Transverse colon (tissue), 4 donors: Measurements from ENCODE around the gene KCNS1. TPM values are rescaled to one million over a fixed set of nuclear protein-coding genes. Genes with fewer than 3 reads are reported as not detected.

Source experiments
- DNase-seq: peaks from one replicate; pipeline ENCODE4 v3.0.0-alpha.2; 2019
- H3K27ac ChIP-seq, 4 donors: fragments of 200-600 bp; sonication (generic); 2 replicates each; pipeline ENCODE4 v1.5.1; 2016 to 2018; ENCODE audit warnings: inconsistent platforms in 4 of 4
- H3K27me3 ChIP-seq: fragments of 200-600 bp; sonication (generic); 2 replicates; pipeline ENCODE4 v1.5.1; 2017; ENCODE audit warnings: inconsistent platforms
- H3K36me3 ChIP-seq, 4 donors: fragments of 200-600 bp; sonication (generic); 2 replicates each; pipeline ENCODE4 v1.5.1; 2017 to 2019; ENCODE audit warnings: inconsistent platforms in 4 of 4
- H3K4me1 ChIP-seq, 4 donors: fragments of 200-600 bp; sonication (generic); 2 replicates each; pipeline ENCODE4 v1.5.1; 2017 to 2020; ENCODE audit warnings: inconsistent platforms in 4 of 4
- H3K4me3 ChIP-seq, 4 donors: fragments of 200-600 bp; sonication (generic); 1 replicate in 1 of 4; 2 replicates in 3 of 4; pipeline versions ENCODE4 v1.5.1 to v1.6.1; 2017 to 2019; ENCODE audit warnings: inconsistent platforms in 4 of 4
- H3K9me3 ChIP-seq, 2 donors: fragments of 200-600 bp; sonication (generic); 2 replicates each; pipeline ENCODE4 v1.5.1; 2017 to 2019; ENCODE audit warnings: inconsistent platforms in 2 of 2
- EP300 ChIP-seq: sonication (generic); formaldehyde crosslinking; IDR thresholded peaks from one replicate; pipeline ENCODE4 v1.6.1; 2017; ENCODE audit warnings: antibody characterized with exemption, low read depth
- POLR2A ChIP-seq: fragments of 450-650 bp; IDR thresholded peaks from one replicate; pipeline ENCODE4 v1.6.1; 2016; ENCODE audit warnings: antibody characterized with exemption, mild to moderate bottlenecking, moderate library complexity
- POLR2AphosphoS5 ChIP-seq, 3 donors: sonication (generic); formaldehyde crosslinking; IDR thresholded peaks; one replicate each; pipeline ENCODE4 v1.6.1; 2016; ENCODE audit warnings: antibody characterized with exemption in 3 of 3
- WGBS, 2 donors: methylation state at CpG; one replicate each; pipeline ENCODE4 v1.1.5; 2018; ENCODE audit warnings: low coverage in 1 of 2; 5-methylcytosine and 5-hydroxymethylcytosine counted together
- in situ Hi-C, 4 donors: fragments of 200-750 bp; cut with MboI; loops; one replicate each; pipeline versions ENCODE4 v1.15.0 to v1.15.1; 2017; ENCODE audit warnings: low sequenced_read_pairs in 3 of 4, low pct_ligation_motif_present in 1 of 4, low pct_unique_long_range_greater_than_20kb in 1 of 4
- intact Hi-C: fragments of 100-400 bp; cut with DNase I; formaldehyde crosslinking; loops from one replicate; pipeline ENCODE4 v1.15.1; 2023; ENCODE audit warnings: low total_unique reads
- total RNA-seq, 4 donors: library from RNA; depleted of rRNA; stranded (reverse); fragments of >200 nt; gene quantifications; one replicate each; pipeline ENCODE4 v1.1.0, GENCODE V29; 2016
- TF ChIP-seq, protein P1 (sequence below), 5 experiments: fragments of 200-600 bp in 3 of 5; fragments of 450-650 bp in 2 of 5; sonication (generic) in 3 of 5; IDR thresholded peaks; 1 replicate in 2 of 5; 2 replicates in 3 of 5; pipeline ENCODE4 v1.5.1; 2016 to 2017; ENCODE audit warnings: antibody characterized with exemption in 5 of 5, inconsistent platforms in 3 of 5, mild to moderate bottlenecking in 2 of 5, moderate library complexity in 1 of 5

The KCNS1 gene
- total RNA-seq, 4 donors from 2014 or later, result 0.55 to 0.64 TPM; not detected in 2

DNA sequence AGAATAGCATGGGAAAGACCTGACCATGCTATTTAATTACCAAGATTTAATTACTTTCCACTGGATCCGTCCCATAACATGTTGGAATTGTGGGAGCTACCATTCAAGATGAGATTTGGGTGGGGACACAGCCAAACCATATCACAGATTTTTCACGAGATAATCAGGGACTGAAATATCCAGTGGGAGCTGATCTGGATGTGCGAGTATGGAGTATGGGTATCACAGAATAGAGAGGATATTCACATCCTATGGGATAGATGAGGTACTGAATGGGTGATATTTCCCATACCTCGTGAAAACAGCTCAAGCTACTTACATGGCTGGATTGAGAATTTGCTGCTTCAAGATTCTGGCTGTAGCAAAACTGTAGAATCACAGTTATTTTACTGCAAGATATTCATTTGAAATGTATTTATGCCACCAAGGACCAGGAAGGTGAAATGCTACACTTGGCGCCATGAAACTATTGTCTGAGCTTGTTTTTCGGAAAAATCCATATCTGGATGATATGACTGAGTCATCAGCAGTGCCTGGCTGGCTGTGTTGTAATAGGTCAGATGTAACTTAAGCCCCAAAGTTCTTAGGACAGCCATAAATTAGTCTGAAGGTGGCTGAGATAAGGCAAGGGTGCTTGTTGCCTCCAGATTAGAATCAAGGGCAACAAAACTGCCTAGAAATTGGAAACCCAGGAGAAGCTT, 29.8 kb downstream of the KCNS1 start:
- Histone ChIP-seq H3K36me3 (peaks cover 0 to 13% (median 3%) of the 10 kb centered on the region in 4 donors), H3K27ac (no peak overlapping the region), H3K4me1 (no peaks in the 10 kb centered on the region), H3K4me3 (no peak overlapping the region), H3K27me3 (no peaks in the 10 kb centered on the region), H3K9me3 (no peaks in the 10 kb centered on the region)
- in situ Hi-C loops, result no loop called here
- 98 to 100% methylated on average over 3 to 6 of the region's 6 CpGs for WGBS, 2 donors
- intact Hi-C loops, result no loop called here
- DNase-seq, result no peak
- TF ChIP-seq POLR2A (no peak), POLR2AphosphoS5 (IDR thresholded peaks at IDR 0.05) (no peak)

DNA sequence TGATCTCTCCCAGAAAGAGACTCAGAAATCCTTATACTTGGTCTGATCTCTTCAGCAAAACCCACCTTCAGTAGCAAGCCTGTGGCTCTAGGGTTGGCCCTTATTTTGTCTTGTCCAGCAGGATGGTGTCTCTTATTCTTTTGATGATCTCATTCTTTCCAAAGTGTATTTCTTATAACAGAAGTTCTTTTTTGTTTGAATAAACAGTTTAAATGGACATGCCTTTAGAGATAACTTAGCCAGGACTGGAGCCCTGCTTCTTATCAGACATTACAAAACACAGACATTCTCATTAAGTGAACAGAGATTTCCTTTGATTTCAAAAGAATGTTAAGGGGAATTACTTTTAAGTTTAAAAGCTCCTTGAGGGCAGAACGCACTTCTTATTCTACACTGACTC, 31.7 kb downstream of the KCNS1 start:
- intact Hi-C loops (no loop called here), in situ Hi-C loops (no loop called here)
- DNase-seq, result no peak
- Histone ChIP-seq H3K27me3 (no peaks in the 10 kb centered on the region), H3K36me3 (peaks cover 0 to 3% (median 0%) of the 10 kb centered on the region in 4 donors), H3K27ac (no peak overlapping the region), H3K4me1 (peaks cover 0 to 8% (median 2%) of the 10 kb centered on the region in 4 donors), H3K4me3 (no peak overlapping the region), H3K9me3 (no peaks in the 10 kb centered on the region)
- TF ChIP-seq POLR2AphosphoS5 (IDR thresholded peaks at IDR 0.05), result no peak
- TF ChIP-seq EP300, result no peak
- no peak for TF ChIP-seq POLR2A
- TF ChIP-seq, protein P1, sequence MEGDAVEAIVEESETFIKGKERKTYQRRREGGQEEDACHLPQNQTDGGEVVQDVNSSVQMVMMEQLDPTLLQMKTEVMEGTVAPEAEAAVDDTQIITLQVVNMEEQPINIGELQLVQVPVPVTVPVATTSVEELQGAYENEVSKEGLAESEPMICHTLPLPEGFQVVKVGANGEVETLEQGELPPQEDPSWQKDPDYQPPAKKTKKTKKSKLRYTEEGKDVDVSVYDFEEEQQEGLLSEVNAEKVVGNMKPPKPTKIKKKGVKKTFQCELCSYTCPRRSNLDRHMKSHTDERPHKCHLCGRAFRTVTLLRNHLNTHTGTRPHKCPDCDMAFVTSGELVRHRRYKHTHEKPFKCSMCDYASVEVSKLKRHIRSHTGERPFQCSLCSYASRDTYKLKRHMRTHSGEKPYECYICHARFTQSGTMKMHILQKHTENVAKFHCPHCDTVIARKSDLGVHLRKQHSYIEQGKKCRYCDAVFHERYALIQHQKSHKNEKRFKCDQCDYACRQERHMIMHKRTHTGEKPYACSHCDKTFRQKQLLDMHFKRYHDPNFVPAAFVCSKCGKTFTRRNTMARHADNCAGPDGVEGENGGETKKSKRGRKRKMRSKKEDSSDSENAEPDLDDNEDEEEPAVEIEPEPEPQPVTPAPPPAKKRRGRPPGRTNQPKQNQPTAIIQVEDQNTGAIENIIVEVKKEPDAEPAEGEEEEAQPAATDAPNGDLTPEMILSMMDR (IDR thresholded peaks at IDR 0.05), result no peak
- 87% methylated on average over 1 of the region's 1 CpG; no CpG with 5 or more reads in 1 of the 2 donors for WGBS, 2 donors

DNA sequence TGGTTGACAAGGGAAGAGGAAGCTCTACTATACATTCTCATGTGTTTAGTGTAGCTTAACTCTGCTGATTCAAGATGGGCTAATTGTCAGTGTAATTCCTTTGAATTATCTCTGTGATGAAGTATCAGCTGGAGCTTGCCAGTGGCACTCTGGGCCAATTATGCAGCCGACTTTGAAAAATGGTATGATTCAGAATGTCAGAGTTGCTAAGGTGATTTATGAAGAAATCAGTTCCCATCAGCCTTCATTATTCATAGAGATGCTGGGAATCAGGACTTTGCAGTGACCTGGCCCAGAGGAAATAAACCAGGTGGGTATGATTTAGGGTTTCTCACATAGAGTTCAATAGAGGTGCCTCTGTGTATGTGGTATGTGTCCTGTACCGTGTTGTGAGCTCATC, 33.4 kb downstream of the KCNS1 start:
- WGBS, 2 donors, result 67% methylated on average over 2 of the region's 2 CpGs; no CpG with 5 or more reads in 1 of the 2 donors
- H3K27ac ChIP-seq, result no peak overlapping the region
- no peak for DNase-seq

DNA sequence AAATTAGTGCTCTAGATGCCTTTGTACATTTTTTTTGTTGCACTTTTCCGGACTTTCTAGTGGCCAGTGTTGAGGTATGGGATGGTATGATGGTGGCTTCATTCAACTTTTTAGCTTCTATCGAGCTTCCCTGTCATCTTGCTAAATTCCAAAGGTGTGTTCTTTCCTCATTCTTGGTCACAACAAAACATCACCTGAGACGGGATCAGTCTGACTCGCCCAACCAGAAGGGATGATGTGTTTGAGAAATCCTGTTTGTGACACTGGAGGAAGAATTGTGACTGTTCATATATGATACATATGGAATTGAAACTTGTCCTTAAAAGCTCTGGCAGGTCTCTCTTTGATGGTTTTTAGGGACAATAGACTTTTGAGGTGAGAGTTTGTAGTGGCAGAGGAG, 33.8 kb downstream of the KCNS1 start:
- Histone ChIP-seq H3K36me3 (no peaks in the 10 kb centered on the region), H3K9me3 (no peaks in the 10 kb centered on the region), H3K27me3 (no peaks in the 10 kb centered on the region), H3K27ac (no peak overlapping the region), H3K4me1 (peaks cover 0 to 8% (median 2%) of the 10 kb centered on the region in 4 donors), H3K4me3 (no peak overlapping the region)
- WGBS, 2 donors, result 93% methylated on average over 4 of the region's 4 CpGs; no CpG with 5 or more reads in 1 of the 2 donors
- in situ Hi-C loops, result no loop called here
- TF ChIP-seq, protein P1 (IDR thresholded peaks at IDR 0.05), result no peak
- TF ChIP-seq EP300 (no peak), POLR2AphosphoS5 (IDR thresholded peaks at IDR 0.05) (no peak), POLR2A (no peak)
- DNase-seq, result no peak
- intact Hi-C loops, result no loop called here

More for the DNA sequence above, 33.4 kb downstream of the KCNS1 start:
- Histone ChIP-seq H3K36me3 (no peaks in the 10 kb centered on the region), H3K9me3 (no peaks in the 10 kb centered on the region), H3K4me3 (no peak overlapping the region), H3K27me3 (no peaks in the 10 kb centered on the region), H3K4me1 (peaks cover 0 to 8% (median 2%) of the 10 kb centered on the region in 4 donors)
- intact Hi-C loops (no loop called here), in situ Hi-C loops (no loop called here)
- TF ChIP-seq EP300, result no peak
- no peak for TF ChIP-seq POLR2A
- no peak for TF ChIP-seq POLR2AphosphoS5 (IDR thresholded peaks at IDR 0.05)
- TF ChIP-seq, protein P1 (IDR thresholded peaks at IDR 0.05), result no peak
